Large intestine (tissue), 3 donors: ENCODE measurements around the gene CCDC186. TPM values are rescaled to one million over a fixed set of nuclear protein-coding genes. Genes with fewer than 3 reads are reported as not detected.

ENCODE experiments used
- DNase-seq, 2 donors: peaks; one replicate each; pipeline versions ENCODE4 v3.0.0 to v3.0.0-alpha.2; 2013
- H3K27ac ChIP-seq: one replicate; pipeline ENCODE4 v1.5.1; 2013; ENCODE audit warnings: low read length
- H3K27me3 ChIP-seq: 2 replicates; pipeline ENCODE4 v1.6.1; 2013; ENCODE audit warnings: low read length; ENCODE audit not compliant: control insufficient read depth, insufficient read depth
- H3K36me3 ChIP-seq: 2 replicates; pipeline ENCODE4 v1.6.1; 2013; ENCODE audit warnings: low read length; ENCODE audit not compliant: control insufficient read depth, insufficient read depth
- H3K4me1 ChIP-seq: one replicate; pipeline ENCODE4 v1.6.1; 2013; ENCODE audit warnings: low read length; ENCODE audit not compliant: control insufficient read depth, insufficient read depth
- H3K4me3 ChIP-seq: one replicate; pipeline ENCODE4 v1.5.1; 2013; ENCODE audit warnings: low read length
- H3K9me3 ChIP-seq: one replicate; pipeline ENCODE4 v1.6.1; 2013; ENCODE audit warnings: mild to moderate bottlenecking, low read depth, low read length, moderate library complexity; ENCODE audit not compliant: control insufficient read depth
- WGBS: methylation state at CpG from one replicate; pipeline ENCODE4 v1.1.5; 2013; ENCODE audit warnings: low lambda C conversion rate; ENCODE audit not compliant: insufficient coverage; 5-methylcytosine and 5-hydroxymethylcytosine counted together
- polyA plus RNA-seq: library from polyadenylated mRNA; unstranded; fragments of 120-200 nt; gene quantifications from one replicate; pipeline ENCODE4 v1.2.1, GENCODE V29; 2013

Gene CCDC186
- polyA plus RNA-seq, 1 donor, result 34.0 TPM

DNA sequence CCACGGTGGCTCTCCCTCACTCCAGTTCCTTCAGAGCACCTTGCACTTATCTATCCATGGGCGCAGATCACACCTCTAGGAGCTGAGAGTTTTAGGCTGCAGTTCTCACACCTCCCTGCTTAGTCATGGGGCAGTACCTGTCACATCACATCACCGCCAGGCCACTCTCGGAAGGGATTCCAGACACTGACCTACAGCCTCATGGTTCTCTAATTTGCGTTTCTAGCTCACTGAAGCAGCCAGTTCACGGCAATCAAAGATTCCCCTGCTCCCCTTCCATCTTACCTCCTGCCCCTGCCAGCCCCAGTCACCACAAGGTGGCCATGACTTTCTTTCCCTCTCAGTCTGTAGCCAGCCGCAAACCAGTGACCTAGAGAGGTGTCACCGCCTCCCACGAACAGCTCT, 96.2 kb downstream of the CCDC186 start:
- Histone ChIP-seq H3K9me3 (no peaks in the 10 kb centered on the region), H3K36me3 (no peaks in the 10 kb centered on the region)
- WGBS, result no CpG with 5 or more reads among the region's 9 CpGs

DNA sequence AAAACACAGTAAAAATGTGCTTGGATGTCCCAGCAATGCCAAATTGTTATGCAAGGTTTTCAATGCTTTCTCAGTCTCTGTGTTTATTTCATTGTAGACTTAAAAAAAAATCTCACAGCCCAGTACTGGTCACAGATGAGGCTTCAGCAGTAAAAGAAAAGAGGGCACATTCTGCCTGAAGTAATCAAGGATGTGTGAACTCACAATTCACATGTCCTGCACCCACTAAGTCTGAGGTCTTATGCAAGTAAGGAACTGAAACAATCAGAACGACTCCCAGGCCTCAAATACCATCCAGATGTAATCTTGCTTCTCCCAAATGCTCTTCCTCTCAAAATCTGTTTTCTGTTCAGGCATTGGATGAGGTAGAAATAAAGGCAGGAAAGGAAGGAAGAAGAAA, 96.7 kb downstream of the CCDC186 start:
- no peaks in the 10 kb centered on the region for H3K36me3 ChIP-seq
- H3K27me3 ChIP-seq, result no peaks in the 10 kb centered on the region
- H3K27ac ChIP-seq, result no peak overlapping the region
- WGBS, result no CpG with 5 or more reads among the region's 1 CpG
- no peak overlapping the region for H3K4me3 ChIP-seq
- DNase-seq, result no peak
- H3K4me1 ChIP-seq, result no peaks in the 10 kb centered on the region
- H3K9me3 ChIP-seq, result no peaks in the 10 kb centered on the region

More for the DNA sequence above, 96.2 kb downstream of the CCDC186 start:
- H3K27ac ChIP-seq, result no peak overlapping the region
- H3K27me3 ChIP-seq, result no peaks in the 10 kb centered on the region
- H3K4me3 ChIP-seq, result no peak overlapping the region
- no peak for DNase-seq
- H3K4me1 ChIP-seq, result peaks cover 4% of the 10 kb centered on the region

GRCh38 chr10:114075093-114075492, 98.9 kb downstream of the CCDC186 start:
- no peak overlapping the region for H3K4me3 ChIP-seq
- WGBS, result no CpG with 5 or more reads among the region's 6 CpGs
- no peaks in the 10 kb centered on the region for H3K4me1 ChIP-seq
- H3K36me3 ChIP-seq, result no peaks in the 10 kb centered on the region
- H3K27ac ChIP-seq, result no peak overlapping the region
- no peaks in the 10 kb centered on the region for H3K9me3 ChIP-seq
- no peaks in the 10 kb centered on the region for H3K27me3 ChIP-seq
- DNase-seq, result no peak

- H3K27me3 ChIP-seq, result no peaks in the 10 kb centered on the region
- no peak overlapping the region for H3K27ac ChIP-seq
- no peaks in the 10 kb centered on the region for H3K4me1 ChIP-seq
- H3K4me3 ChIP-seq, result no peak overlapping the region
- DNase-seq, result no peak
- WGBS, result 91% methylated on average over 4 of the region's 14 CpGs
- H3K9me3 ChIP-seq, result no peaks in the 10 kb centered on the region
- H3K36me3 ChIP-seq, result no peaks in the 10 kb centered on the region
Measured at GRCh38 chr10:114073395-114074186, 100.4 kb downstream of the CCDC186 start.

GRCh38 chr10:114071178-114071577, 102.8 kb downstream of the CCDC186 start:
- Histone ChIP-seq H3K9me3 (no peaks in the 10 kb centered on the region), H3K4me3 (no peak overlapping the region), H3K27ac (no peak overlapping the region), H3K27me3 (no peaks in the 10 kb centered on the region), H3K4me1 (no peaks in the 10 kb centered on the region), H3K36me3 (no peaks in the 10 kb centered on the region)
- no CpG with 5 or more reads among the region's 4 CpGs for WGBS
- DNase-seq, result no peak

Other genes with a start within 250 kb of the CCDC186 start
- 0.64 TPM for gene ADRB1, start 130.3 kb downstream of the CCDC186 start, polyA plus RNA-seq
- 0.22 TPM for gene TDRD1, start 5.2 kb upstream of the CCDC186 start, polyA plus RNA-seq
- gene VWA2, start 65.1 kb upstream of the CCDC186 start, polyA plus RNA-seq, result 4.6 TPM
- gene AFAP1L2, start 230.3 kb upstream of the CCDC186 start, polyA plus RNA-seq, result 12.0 TPM